Endothelial cell of umbilical vein (primary cell): Measurements from ENCODE around the gene KAZN. TPM values are rescaled to one million over a fixed set of nuclear protein-coding genes. Genes with fewer than 3 reads are reported as not detected.

ENCODE experiments used
- BruUV-seq: library from RNA; stranded (reverse); fragments of 400-500 nt; replicated peaks from 2 replicates; lab custom pipeline; 2021; lab: Mats Ljungman, UMichigan
- CTCF ChIA-PET: fragments of 300-600, 350-600 bp; sonication (Branson Sonifier 250); formaldehyde crosslinking; loops from one replicate; lab custom pipeline; 2021; ENCODE audit warnings: antibody characterized with exemption, inconsistent platforms; lab: Charles Lee
- POLR2A ChIA-PET: fragments of 300-600, 350-600 bp; sonication (Branson Sonifier 250); formaldehyde crosslinking; loops from one replicate; lab custom pipeline; 2021; ENCODE audit warnings: antibody characterized with exemption, inconsistent platforms; lab: Charles Lee
- DNase-seq: peaks from one replicate; pipeline ENCODE4 v3.0.0-alpha.2; 2011; ENCODE audit warnings: low read depth, low spot score
- FAIRE-seq: peaks from 2 replicates; lab custom pipeline; 2011; peaks lifted over from hg19 to GRCh38; lab: Jason Lieb, UNC
- H2AFZ ChIP-seq: 2 replicates; pipeline ENCODE4 v1.6.0; 2012; ENCODE audit warnings: low read depth, low read length, control low read depth, inconsistent platforms
- H3K27ac ChIP-seq: 2 replicates; pipeline ENCODE4 v1.5.1; 2011; ENCODE audit warnings: low read depth, mild to moderate bottlenecking, control low read depth, low read length, moderate library complexity; ENCODE audit not compliant: insufficient read depth
- H3K27me3 ChIP-seq, 2 experiments: 2 replicates each; pipeline versions ENCODE4 v1.6.0 to v1.6.1; 2011; ENCODE audit warnings: low read length in 2 of 2, mixed read lengths in 1 of 2; ENCODE audit not compliant: control insufficient read depth in 2 of 2, insufficient read depth in 2 of 2
- H3K36me3 ChIP-seq, 2 experiments: 2 replicates in 1 of 2; 3 replicates in 1 of 2; pipeline ENCODE4 v1.5.1; 2011; ENCODE audit warnings: low read length in 2 of 2, mild to moderate bottlenecking in 1 of 2, moderate library complexity in 1 of 2; ENCODE audit not compliant: control insufficient read depth in 2 of 2, insufficient read depth in 2 of 2; ENCODE audit errors: extremely low read depth in 1 of 2
- H3K4me1 ChIP-seq: 3 replicates; pipeline ENCODE4 v1.5.1; 2011; ENCODE audit warnings: mild to moderate bottlenecking, low read length; ENCODE audit not compliant: control insufficient read depth, insufficient read depth; ENCODE audit errors: extremely low read depth
- H3K4me2 ChIP-seq: 2 replicates; pipeline ENCODE4 v1.6.1; 2011; ENCODE audit warnings: low read length, control low read depth, mixed read lengths; ENCODE audit not compliant: insufficient read depth
- H3K4me3 ChIP-seq, 3 experiments: fragments of 200-600 bp in 1 of 3; sonication (generic), shearing (Covaris generic) in 1 of 3; replicated peaks in 1 of 3; 2 replicates each; pipeline ENCODE4 v1.5.1; 2011 to 2016; ENCODE audit warnings: control low read depth in 3 of 3, low read length in 3 of 3, mild to moderate bottlenecking in 2 of 3, inconsistent platforms in 1 of 3, low read depth in 1 of 3, moderate library complexity in 1 of 3; ENCODE audit not compliant: insufficient read depth in 1 of 3
- H3K79me2 ChIP-seq: 2 replicates; pipeline ENCODE4 v1.6.0; 2012; ENCODE audit warnings: low read length, inconsistent platforms; ENCODE audit not compliant: control insufficient read depth, insufficient read depth
- H3K9ac ChIP-seq: replicated peaks from 2 replicates; pipeline ENCODE3; 2011; ENCODE audit warnings: low read length, control low read depth; ENCODE audit not compliant: insufficient read depth; ENCODE audit errors: extremely low read depth
- H3K9me1 ChIP-seq: replicated peaks from 3 replicates; pipeline ENCODE4 v1.6.0; 2011; ENCODE audit warnings: mild to moderate bottlenecking, low read length; ENCODE audit not compliant: control insufficient read depth, insufficient read depth; ENCODE audit errors: extremely low read depth
- H3K9me3 ChIP-seq: replicated peaks from 2 replicates; pipeline ENCODE4 v1.5.1; 2012; ENCODE audit warnings: low read length, inconsistent platforms; ENCODE audit not compliant: control insufficient read depth, insufficient read depth
- H4K20me1 ChIP-seq: replicated peaks from 2 replicates; pipeline ENCODE3; 2011; ENCODE audit warnings: mild to moderate bottlenecking, low read length; ENCODE audit not compliant: control insufficient read depth, insufficient read depth; ENCODE audit errors: extremely low read depth
- EZH2 ChIP-seq: IDR thresholded peaks from 2 replicates; pipeline ENCODE4 v1.6.1; 2012; ENCODE audit warnings: borderline replicate concordance, low read depth, mild to moderate bottlenecking, moderate library complexity, low read length, inconsistent platforms; ENCODE audit not compliant: severe bottlenecking
- FOS ChIP-seq: IDR thresholded peaks from 2 replicates; pipeline ENCODE4 v1.6.1; 2011; ENCODE audit warnings: mild to moderate bottlenecking, low read length, moderate library complexity, borderline replicate concordance; ENCODE audit not compliant: insufficient read depth
- GATA2 ChIP-seq: IDR thresholded peaks from 2 replicates; pipeline ENCODE4 v1.7.0; 2011; ENCODE audit warnings: low read depth, mild to moderate bottlenecking, moderate library complexity, mixed read lengths, low read length; ENCODE audit not compliant: insufficient read length, insufficient read depth
- JUN ChIP-seq: IDR thresholded peaks from 2 replicates; pipeline ENCODE4 v1.6.1; 2011; ENCODE audit warnings: borderline replicate concordance, low read depth; ENCODE audit not compliant: insufficient read length, insufficient read depth
- MAX ChIP-seq: IDR thresholded peaks from 2 replicates; pipeline ENCODE4 v1.6.1; 2011; ENCODE audit not compliant: insufficient read depth, insufficient read length
- MYC ChIP-seq: IDR thresholded peaks from one replicate; pipeline ENCODE4 v1.6.1; 2011; ENCODE audit warnings: mild to moderate bottlenecking, low read depth, low read length
- POLR2A ChIP-seq: IDR thresholded peaks from 2 replicates; pipeline ENCODE4 v1.6.1; 2012; ENCODE audit warnings: low read depth, mild to moderate bottlenecking, control low read depth, low read length
- POLR2AphosphoS5 ChIP-seq: IDR thresholded peaks from 2 replicates; pipeline ENCODE4 v1.6.1; 2012; ENCODE audit warnings: low read depth, mild to moderate bottlenecking, control low read depth, low read length, moderate library complexity; ENCODE audit not compliant: insufficient read depth
- dilution Hi-C: fragments of 300-500 bp; cut with MboI; formaldehyde crosslinking; loops from one replicate; pipeline ENCODE4 v1.15.0; 2019; ENCODE audit warnings: low sequenced_read_pairs; ENCODE audit not compliant: extremely low pct_ligation_motif_present
- intact Hi-C: fragments of 100-400 bp; cut with micrococcal nuclease; formaldehyde crosslinking; loops from one replicate; pipeline ENCODE4 v1.10.0; 2022
- polyA plus RNA-seq, 4 experiments: library from polyadenylated mRNA; depleted of rRNA in 3 of 4; stranded (reverse) in 3 of 4; unstranded in 1 of 4; fragments of >200 nt; gene quantifications; 2 replicates each; pipeline versions ENCODE4 v1.2.1 to v1.2.3, GENCODE V29; 2011 to 2012; ENCODE audit warnings: missing spikeins in 1 of 4
- total RNA-seq: library from RNA; stranded (reverse); gene quantifications from 2 replicates; pipeline ENCODE4 v1.2.3, GENCODE V29; 2021
- TF ChIP-seq, protein P1 (sequence below), 2 donors: IDR thresholded peaks; 1 replicate in 1 of 2; 2 replicates in 1 of 2; pipeline ENCODE4 v1.5.1; 2011; ENCODE audit warnings: low read length in 2 of 2, mild to moderate bottlenecking in 2 of 2, moderate library complexity in 2 of 2, control low read depth in 1 of 2, inconsistent platforms in 1 of 2, low read depth in 1 of 2; ENCODE audit not compliant: insufficient read depth in 1 of 2; ENCODE audit errors: extremely low read depth in 1 of 2

The KAZN gene
- total and polyA plus RNA-seq, 2 donors (not counting 3 experiments of a cell fraction or from before 2014, with no cell fraction given), result 1.6 to 5.8 TPM

- peaks cover 20% of the 10 kb centered on the region for H3K4me1 ChIP-seq
- H3K36me3 ChIP-seq, result no peaks in the 10 kb centered on the region
- dilution Hi-C loops (no loop called here), intact Hi-C loops (no loop called here)
- H3K27ac ChIP-seq, result no peak overlapping the region
- TF ChIP-seq EZH2 (no peak), POLR2AphosphoS5 (no peak), FOS (no peak)
- H3K79me2 ChIP-seq, result peaks cover 19% of the 10 kb centered on the region
- H2AFZ ChIP-seq, result no peak overlapping the region
- DNase-seq, result no peak
- H3K4me2 ChIP-seq, result no peak overlapping the region
- no TSS peak for BruUV-seq
- H4K20me1 ChIP-seq, result no peaks in the 10 kb centered on the region
- H3K9me3 ChIP-seq, result no peaks in the 10 kb centered on the region
- FAIRE-seq, result no peak
- ChIA-PET POLR2A (no interaction called here), CTCF (interaction anchor here (0.9 to 2.6 kb wide), 3 partner anchors 10 to 113 kb away, joined by 3 to 9 read pairs (median 3); no protein-coding TSS in a partner anchor)
- no peaks in the 10 kb centered on the region for H3K9me1 ChIP-seq
- no peaks in the 10 kb centered on the region for H3K27me3 ChIP-seq
- H3K4me3 ChIP-seq, result no peak overlapping the region
- H3K9ac ChIP-seq, result no peak overlapping the region
Measured at GRCh38 chr1:15158506-15159165, 560.2 kb downstream of the KAZN start.

DNA sequence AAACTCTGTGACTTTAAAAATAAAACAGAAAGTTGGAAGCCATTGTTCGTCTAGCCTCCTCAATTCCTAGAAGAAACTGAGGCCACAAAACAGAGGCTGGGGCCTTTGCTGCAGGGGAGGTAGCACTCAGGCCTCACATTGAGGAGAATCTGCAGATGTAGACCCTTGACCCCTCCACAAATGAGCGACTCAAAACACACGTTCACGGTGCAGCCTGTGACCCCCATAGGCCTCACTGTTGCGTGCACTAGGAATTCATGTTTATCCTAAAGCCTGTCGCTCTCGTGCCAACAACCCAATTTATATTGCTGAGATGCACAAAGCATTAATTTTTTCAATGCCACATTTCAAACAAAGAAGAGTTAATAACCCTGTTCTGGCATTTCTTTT lies 560.7 kb downstream of the KAZN start:
- H3K9ac ChIP-seq, result no peak overlapping the region
- FAIRE-seq, result peak; percentile 43

More for the DNA sequence above, 560.7 kb downstream of the KAZN start:
- dilution Hi-C loops (no loop called here), intact Hi-C loops (no loop called here)
- Histone ChIP-seq H4K20me1 (no peaks in the 10 kb centered on the region), H3K27ac (no peak overlapping the region), H3K4me2 (no peak overlapping the region), H3K4me1 (peaks cover 20% of the 10 kb centered on the region), H3K4me3 (no peak overlapping the region), H3K9me1 (no peaks in the 10 kb centered on the region), H3K36me3 (no peaks in the 10 kb centered on the region), H2AFZ (no peak overlapping the region), H3K27me3 (no peaks in the 10 kb centered on the region), H3K9me3 (no peaks in the 10 kb centered on the region), H3K79me2 (peaks cover 19% of the 10 kb centered on the region)
- POLR2A ChIA-PET, result no interaction called here
- CTCF ChIA-PET, result interaction anchor here (0.9 to 2.6 kb wide), 3 partner anchors 10 to 113 kb away, joined by 3 to 9 read pairs (median 3); no protein-coding TSS in a partner anchor
- no peak for DNase-seq
- BruUV-seq, result no TSS peak
- TF ChIP-seq POLR2A (no peak), MYC (no peak), GATA2 (no peak), EZH2 (no peak), FOS (no peak), JUN (no peak), MAX (no peak), POLR2AphosphoS5 (no peak)
- TF ChIP-seq, protein P1, sequence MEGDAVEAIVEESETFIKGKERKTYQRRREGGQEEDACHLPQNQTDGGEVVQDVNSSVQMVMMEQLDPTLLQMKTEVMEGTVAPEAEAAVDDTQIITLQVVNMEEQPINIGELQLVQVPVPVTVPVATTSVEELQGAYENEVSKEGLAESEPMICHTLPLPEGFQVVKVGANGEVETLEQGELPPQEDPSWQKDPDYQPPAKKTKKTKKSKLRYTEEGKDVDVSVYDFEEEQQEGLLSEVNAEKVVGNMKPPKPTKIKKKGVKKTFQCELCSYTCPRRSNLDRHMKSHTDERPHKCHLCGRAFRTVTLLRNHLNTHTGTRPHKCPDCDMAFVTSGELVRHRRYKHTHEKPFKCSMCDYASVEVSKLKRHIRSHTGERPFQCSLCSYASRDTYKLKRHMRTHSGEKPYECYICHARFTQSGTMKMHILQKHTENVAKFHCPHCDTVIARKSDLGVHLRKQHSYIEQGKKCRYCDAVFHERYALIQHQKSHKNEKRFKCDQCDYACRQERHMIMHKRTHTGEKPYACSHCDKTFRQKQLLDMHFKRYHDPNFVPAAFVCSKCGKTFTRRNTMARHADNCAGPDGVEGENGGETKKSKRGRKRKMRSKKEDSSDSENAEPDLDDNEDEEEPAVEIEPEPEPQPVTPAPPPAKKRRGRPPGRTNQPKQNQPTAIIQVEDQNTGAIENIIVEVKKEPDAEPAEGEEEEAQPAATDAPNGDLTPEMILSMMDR (IDR thresholded peaks at IDR 0.05; ENCODE audit: extremely low read depth in 1 of 2, insufficient read depth in 1 of 2, low read depth in 1 of 2, low read length in 2 of 2), result no peak
